GM21381 (cell line): ENCODE measurements around the gene MTHFD1.

Experiments used
- ATAC-seq: cut with Tn5 transposase; IDR thresholded peaks from one replicate; pipeline ENCODE4 v1.9.1; 2021; ENCODE audit warnings: mild to moderate bottlenecking, moderate library complexity; ENCODE audit not compliant: unreplicated experiment

Gene MTHFD1

GRCh38 chr14:64444984-64445845 lies 57.1 kb downstream of the MTHFD1 start:
- ATAC-seq = peak; percentile 96

DNA sequence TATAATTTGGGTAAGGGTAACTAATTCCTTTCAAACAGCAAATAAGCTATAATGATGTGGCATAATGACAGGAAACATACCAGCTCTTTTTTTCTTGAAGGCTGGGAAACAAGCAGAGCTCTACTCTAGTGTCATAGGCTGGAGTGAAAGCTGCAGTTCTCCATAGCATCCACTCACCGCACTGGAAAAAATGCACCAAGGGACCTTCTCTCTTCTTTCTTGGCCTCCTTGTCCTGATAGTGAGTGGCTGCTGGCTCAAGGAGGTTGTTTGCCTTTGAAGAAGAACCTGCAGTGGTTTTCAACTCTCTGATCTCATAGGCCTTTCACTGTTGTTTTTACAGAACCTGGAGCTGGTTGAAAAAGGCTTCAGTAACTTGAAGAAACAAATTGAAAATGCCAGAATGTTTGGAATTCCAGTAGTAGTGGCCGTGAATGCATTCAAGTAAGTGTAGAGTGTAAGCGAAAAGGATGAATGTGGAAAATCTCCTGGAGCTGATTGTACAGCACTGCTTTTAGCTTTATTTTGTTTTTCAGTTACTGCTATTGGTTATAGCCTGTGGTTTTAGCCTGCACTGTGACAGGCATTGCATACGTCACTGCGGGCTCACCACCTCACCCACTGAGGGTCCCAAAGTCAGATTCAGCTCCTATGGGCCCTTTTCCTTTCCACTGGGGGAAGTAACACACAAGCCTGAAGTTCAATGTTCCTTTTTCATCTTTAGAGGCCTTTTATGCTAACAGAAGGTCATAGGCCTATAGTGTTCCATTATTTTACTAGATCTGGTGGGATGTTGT lies 59.9 kb downstream of the MTHFD1 start:
- ATAC-seq = no peak

GRCh38 chr14:64450255-64450654 lies 62.1 kb downstream of the MTHFD1 start:
- no peak for ATAC-seq

GRCh38 chr14:64454671-64455070 lies 66.5 kb downstream of the MTHFD1 start:
- ATAC-seq = no peak

GRCh38 chr14:64459405-64460136 lies 71.4 kb downstream of the MTHFD1 start:
- no peak for ATAC-seq

DNA sequence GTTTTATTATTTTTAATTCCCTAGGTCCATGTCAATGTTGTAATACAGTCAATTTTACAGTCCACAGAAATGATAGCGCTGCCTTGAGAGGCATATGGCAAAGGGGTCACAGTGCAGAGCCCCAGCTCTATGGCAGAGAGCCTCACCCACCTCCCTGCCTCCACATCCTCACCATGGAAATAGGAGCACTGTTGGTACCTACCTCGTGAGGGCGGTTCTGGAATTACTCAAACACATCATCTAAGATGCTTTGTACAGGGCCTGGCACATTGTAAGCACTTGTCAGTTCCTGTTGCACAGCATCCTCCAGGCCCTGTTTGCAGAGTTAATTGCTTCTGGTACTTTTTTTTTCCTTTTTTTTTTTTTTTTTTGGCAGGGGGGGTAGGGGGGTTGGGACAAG lies 73.1 kb downstream of the MTHFD1 start:
- ATAC-seq = no peak

DNA sequence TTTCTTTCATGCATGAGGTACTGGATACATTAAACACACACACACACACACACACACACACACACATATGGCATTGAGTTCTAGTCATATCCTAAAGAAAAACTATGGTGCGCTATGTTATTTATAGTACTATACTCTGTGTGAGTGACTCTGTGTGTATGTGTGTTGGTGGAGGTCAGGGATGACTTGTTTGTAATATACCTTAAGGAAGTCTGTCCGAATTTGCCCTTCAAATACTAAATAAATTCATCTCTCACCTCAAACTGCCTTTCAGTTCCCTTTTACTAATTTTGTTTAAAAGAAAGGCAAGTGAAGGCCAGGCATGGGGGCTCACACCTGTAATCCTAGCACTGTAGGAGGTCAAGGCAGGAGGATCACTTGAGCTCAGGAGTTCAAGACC lies 75.0 kb downstream of the MTHFD1 start:
- ATAC-seq = no peak

- ATAC-seq = no peak
Measured at GRCh38 chr14:64463873-64464272, 75.7 kb downstream of the MTHFD1 start.

DNA sequence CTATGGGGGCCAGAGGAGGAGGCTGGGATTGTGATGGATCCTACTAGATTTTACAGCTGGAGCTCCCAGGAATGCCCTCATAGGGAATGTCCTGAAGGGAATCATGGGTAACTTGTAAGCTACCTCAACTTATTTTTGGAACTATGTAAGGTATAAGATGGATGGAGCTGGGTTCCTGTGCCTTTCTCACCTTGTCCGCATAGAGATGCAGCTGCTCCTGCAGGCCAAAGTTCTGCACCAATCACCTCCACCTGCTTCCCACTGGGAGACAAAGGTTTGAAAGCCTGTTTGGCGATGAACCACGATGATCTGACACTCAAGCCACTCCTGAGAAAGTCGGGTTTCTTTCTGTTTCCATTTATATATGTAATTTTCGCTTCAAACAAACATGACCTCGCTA lies 76.5 kb downstream of the MTHFD1 start:
- ATAC-seq = no peak

DNA sequence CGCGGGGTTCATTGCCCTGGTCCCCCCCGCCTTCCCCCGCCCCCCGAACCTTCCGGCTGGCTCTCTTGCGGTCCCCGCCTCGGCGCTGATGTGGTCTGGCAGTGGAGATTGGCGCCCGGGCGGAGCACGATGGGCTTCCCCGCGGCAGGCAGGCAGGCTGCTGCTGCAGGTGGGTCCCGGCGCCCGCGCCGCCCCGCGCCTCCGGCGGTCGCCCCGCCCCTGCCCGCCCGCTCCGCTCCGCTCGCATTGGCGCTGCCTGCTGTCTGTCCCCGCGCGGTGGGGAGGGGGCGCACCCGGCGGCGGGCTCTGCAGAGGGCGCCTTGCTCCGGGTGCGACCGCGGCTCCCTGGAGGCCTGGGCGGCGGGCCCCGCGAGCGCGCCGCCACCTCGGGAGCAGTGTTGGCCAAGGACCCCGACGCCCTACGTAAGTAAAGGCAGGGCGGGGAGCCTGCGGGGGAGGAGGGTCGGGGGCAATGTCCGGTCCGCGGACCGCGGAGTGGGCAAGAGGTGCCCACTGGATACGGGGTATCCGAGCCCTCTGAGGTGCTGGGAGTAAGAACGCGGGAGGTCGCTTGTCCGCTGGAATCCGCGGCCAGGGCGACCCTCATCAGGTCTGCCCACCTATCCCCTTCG lies 77.2 kb downstream of the MTHFD1 start, which contains the start of gene AKAP5:
Gene AKAP5 (plus strand): TSS at position 309 of the 632 bp plus-strand sequence. CDS start 2,896 bp downstream, outside the sequence.
- ATAC-seq = peak; percentile 59

DNA sequence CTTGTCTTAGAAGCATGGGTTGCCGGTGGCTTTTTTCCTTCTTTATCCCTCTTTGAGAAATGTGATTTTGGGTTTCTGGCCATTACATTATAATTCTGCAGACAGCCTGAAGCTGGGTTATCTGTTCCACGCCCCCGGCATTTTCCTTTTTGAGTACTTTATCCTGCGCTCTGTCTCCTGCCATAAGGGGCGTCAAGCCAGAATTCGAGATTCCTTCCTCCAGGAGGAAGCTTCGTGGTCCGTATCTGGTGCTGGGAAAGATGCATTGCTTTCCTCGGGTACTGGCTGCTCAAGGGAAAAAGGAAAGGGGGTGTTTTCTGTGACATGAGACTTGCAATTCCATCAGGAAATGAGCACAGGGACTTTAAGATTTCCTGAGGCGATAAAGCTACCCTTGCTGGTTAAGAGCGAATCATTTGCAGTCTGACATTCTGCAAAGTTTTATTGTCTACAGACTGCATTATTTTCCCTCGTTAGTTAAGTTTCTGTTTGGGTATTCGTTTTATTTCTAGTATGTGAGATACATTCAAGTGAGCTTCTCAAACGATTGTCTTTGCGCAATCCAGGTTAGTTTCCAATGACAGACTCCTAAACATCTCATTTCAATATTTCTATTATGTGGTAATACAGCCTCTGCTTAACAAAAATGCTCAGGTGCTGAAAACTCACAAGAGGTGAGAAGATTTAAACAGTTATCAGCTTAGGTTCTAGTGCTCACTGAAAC lies 77.8 kb downstream of the MTHFD1 start:
- ATAC-seq = peak; percentile 14

- ATAC-seq = no peak
Measured at GRCh38 chr14:64467101-64467500, 78.9 kb downstream of the MTHFD1 start.

GRCh38 chr14:64467566-64467965 lies 79.4 kb downstream of the MTHFD1 start:
- ATAC-seq = no peak

DNA sequence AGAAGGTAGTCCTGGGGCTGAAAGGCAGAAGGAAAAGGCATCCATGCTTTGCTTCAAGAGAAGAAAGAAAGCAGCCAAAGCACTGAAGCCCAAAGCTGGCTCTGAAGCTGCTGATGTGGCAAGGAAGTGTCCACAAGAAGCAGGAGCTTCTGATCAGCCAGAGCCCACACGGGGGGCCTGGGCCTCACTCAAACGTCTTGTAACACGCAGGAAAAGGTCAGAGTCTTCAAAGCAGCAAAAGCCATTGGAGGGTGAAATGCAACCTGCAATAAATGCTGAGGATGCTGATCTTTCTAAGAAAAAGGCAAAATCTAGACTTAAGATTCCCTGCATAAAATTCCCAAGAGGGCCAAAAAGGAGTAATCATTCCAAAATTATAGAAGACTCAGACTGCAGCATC lies 80.3 kb downstream of the MTHFD1 start:
- no peak for ATAC-seq

GRCh38 chr14:64474041-64474440 lies 85.9 kb downstream of the MTHFD1 start:
- no peak for ATAC-seq

GRCh38 chr14:64474698-64475097 lies 86.5 kb downstream of the MTHFD1 start:
- ATAC-seq = no peak

DNA sequence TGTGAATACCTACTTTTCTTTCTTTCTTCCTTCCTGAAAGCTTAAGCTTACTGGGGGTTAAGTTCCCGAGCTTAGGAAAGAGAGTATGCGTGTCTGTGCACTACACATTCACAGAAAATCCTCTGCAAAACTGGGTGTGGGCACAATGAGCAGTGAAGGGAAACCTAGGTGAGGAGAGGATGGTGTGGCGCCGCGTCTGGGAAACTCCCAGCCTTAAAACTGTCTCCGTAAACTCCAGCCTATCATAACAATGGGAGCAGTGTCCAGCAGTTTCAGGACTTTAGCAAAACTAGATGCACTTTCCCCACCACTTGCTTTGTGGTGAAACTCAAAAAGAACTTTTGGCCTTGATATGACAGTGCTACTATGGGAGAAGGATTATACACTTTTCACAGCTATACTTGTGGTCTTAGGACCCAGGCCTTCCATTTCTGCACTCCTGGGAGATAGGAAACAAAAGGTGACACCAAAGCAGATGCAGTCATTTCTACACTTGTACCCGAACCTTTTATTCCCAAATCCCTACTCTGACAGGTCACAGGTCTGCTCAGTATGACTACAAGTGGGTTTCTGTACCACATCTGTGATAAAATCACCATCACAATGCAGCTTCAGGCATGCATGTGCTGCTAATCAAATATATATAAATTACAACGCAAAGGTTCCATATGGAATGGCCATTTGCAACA lies 87.6 kb downstream of the MTHFD1 start:
- ATAC-seq = no peak

GRCh38 chr14:64476438-64476837 lies 88.3 kb downstream of the MTHFD1 start:
- ATAC-seq = no peak

DNA sequence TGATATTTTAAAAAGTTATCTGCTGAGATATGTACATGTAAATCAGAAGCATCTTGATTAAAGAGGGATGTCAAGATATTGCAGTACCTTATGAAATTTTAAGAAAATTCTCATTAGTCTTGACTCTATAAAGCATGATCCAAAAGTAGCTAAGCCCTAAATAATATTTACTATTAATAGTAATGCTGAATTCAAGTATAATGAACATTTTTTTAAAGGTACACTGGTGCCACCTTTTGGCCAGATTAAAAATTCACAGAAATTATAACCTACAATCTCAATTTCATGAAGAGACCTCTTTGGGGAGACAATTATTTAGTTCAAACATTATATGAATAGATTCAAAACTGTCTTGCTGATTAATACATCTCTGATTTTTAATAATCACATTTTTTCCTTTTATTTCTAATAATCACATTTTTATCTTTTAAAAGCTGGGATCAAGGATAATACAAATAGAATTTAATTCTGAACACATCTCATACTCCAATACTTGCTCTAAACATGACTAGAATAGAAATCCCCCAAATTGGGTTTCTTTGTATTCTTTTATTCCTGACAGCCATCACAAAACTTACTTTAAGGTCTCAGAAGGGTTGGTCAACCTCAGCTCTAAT lies 90.6 kb downstream of the MTHFD1 start:
- no peak for ATAC-seq
